SHP77 (cell line): ENCODE results near the gene PRKCZ.

Experiments
- DNase-seq, 2 experiments: peaks; one replicate each; lab custom pipeline; 2025; lab: John Stamatoyannopoulos, UW

The PRKCZ gene

DNA sequence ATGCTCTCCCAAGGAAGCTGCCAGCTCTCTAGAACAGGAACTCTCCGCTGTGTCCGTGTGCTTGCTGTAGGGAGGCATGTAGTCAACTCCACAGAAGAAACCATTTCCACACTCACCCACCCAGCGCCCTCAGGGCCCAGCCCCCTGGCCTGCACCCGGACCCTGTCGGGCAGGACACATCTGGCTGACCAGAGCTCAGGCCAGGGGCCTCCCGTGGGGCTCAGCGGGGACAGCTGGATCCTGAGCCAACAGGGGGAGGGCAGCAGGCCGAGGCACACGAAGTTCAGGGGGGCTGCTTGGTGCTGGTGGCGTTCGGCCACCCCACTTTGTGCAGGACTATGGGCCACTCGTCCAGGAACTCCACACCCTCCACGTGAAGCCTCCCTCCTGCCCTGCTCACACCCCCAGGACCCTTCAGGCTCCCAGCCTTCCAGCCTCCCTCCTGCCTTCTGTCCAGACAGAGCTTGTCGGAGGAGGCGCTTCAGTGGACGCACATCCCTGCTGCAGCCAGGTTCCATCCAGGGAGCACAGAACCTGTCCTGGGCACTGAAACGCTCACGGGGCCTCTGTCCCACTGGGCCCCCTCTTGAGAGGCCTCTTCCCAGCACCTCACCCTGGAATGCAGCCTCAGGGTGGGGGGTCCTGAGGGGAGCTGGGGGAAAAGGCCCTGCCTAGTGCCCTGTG, 159.3 kb downstream of the PRKCZ start:
- no peak for DNase-seq

DNA sequence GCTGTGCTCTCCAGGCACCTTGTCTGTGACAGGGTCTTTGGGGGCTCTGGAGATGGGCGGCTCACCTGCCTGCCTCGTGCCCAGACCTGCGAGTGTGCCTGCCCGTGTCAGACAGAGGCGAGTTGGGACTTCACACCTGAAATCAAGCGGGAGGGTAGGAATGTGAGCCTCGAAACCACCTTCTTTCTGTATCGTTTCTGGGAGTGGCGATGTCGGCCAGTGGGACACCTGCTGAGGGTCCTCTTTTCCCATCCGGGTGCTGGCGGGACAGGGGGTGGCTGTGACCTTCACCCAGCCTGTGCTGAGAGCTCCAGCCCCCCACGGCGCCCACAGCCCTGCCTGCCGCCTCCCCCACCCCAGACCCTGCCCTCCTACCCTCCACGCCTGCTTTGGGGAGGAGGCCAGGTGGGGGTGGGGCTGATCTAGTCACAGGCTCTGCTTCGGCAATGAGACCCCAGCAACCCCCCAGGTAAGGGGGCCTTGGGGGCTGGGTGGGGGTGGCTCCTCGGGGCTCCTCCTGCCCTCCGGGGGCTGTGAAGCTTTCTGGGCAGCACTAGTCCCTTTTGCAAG, 160.0 kb downstream of the PRKCZ start:
- DNase-seq: no peak

DNA sequence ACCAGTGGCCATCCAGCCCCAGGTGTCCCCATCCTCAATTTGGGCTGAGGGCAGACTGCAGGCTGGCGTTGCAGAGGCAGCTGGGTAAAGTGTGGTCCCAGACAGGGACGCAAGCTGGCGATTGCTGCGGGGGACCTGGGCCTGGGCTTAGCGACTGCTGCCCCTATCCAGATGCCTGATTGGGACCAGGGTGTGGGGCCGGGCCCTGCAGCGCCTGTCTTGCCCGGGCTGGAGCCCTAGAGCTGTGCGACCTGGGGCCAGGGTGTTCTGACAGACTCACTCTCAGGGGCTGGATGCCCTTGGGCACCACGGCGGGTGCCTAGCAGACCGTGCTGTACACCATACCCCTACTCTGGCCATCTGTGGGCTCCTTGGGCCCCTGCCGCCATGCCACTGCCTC, 160.6 kb downstream of the PRKCZ start:
- no peak for DNase-seq

DNA sequence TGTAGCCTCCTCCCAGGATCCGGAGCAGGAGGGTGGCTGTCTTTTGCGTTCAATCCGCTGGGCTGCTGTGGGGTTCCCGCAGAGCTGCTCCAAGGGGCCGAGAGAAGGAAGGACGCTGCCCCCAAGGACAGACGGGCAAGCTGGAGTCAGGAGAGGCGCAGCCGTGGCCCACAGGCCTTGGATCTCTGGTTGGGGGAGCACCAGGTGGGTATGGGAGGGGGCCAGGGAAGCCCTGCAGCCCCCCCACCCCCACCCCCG, 162.0 kb downstream of the PRKCZ start:
- DNase-seq: no peak

DNA sequence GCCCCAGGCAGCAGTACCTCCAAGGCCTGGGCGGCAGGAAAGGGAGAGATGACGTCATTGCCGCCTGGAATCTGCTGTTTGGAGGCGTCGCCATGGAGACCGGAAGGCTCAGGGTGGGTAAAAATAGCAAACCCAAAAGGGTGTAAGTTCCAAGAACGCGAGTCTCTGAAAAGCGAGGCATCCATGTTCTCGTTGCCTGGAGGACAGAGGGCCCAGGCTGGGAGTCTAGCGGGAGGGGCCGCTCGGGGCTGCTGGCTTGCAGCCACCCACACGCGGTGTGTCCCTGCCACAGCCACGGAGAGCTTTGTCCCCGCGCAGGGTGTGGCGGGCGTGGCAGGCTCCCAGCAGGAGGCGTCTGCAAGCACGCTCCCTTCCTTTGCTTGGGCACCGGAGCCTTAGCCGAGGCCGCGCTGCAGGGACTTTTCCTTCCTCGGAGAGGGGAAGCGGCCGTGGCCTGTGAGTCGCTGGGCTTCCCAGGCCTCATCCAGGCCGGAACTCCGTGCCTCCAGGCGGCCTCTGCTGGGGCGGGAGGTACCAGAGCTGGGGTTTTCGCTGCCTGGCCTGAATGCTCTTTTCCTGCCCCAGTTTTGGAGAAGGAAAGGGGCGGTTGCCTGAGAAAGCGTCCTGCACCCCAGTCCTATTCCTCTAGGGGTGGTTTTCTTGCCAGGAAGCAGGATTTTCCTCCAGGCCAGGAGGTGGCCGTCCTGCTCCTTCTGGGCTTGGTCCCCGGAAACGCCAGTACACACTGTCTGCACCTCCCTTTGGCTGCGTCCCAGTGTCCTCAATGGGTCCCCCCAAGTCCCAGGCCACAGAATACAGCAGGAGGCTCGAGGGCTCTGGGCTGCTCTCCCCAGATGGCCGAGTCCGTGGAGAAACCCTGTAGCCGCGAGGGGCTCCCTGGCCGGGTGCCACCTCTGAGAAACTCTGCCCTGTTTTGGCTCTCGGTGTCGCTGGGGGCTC, 162.6 kb downstream of the PRKCZ start:
- peak; percentile 86 to 87 for DNase-seq

DNA sequence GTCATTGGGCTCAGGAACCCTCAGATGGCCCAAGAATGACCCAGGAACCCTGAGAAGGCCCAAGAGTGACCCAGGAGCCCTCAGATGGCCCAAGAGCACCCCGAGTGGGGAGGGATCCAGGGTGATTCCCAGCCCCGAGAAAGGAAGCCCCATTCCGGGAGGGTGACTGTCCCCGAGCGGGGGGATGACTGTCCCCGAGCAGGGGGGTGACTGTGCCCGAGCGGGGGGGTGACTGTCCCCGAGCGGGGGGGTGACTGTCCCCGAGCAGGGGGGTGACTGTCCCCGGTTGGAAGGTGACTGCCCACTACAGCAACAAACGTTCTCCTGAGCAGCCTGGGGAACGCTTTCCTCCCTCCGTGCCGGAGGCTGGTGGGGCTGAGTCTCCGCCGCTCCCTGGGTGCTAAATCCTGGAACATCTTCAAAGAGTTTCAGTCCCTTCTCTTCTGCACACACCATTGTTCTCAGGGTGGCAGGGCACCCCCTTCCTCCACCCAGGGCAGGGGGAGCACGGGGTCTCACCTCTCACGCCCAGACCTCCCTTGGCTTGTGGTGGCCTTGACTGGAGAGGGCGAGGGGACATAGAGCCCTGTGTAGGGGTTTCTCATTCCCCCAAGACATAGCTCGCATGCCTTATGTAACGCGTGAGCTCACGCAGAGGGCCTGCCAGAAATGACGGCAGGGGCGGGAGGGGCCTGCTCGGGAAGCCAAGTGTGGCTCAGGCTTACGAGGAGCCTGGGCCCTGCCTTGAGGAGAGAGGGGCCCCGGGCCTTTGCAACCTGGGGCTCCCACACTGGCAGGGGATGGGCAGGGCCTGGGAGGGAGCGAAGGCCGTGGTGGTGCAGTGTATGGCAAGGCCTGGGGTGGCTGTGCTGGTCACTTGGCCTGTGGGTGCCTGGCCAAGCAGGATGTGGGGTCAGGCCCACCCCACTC, 163.6 kb downstream of the PRKCZ start:
- no peak for DNase-seq

DNA sequence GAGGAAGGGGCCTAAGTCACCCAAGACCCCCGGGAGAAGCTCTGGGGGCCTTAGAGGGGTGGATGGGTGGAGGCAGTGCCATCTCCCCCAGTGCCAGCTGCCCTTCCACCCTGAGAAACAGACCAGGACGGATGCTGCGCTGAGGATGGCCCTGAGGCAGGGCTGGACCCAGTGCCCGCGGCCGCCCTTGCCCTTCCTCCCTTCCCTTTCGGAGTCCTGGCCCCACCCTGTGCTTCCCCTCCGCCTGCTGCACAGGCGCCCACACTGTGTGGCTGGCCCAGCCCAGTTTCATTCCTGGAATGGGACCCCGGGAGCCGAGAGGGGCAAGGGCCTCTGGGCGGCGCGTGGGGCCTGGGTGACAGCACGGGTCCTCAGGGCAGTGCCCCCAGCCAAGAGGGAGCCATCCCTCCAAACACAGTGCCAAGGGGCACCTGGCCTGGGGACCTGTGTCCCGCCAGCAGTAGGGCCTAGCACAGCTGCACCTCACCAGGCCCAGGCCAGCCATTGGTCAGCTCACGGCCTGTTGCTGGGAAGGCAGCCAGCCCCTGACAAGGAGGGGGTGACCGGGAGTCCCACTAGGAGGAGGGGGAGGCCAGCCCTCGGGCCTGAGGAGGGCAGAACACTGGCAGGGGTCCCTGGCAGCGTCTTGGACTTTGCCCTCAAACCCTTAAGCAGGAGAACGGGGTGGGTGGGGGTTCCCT, 164.5 kb downstream of the PRKCZ start:
- DNase-seq: no peak

DNA sequence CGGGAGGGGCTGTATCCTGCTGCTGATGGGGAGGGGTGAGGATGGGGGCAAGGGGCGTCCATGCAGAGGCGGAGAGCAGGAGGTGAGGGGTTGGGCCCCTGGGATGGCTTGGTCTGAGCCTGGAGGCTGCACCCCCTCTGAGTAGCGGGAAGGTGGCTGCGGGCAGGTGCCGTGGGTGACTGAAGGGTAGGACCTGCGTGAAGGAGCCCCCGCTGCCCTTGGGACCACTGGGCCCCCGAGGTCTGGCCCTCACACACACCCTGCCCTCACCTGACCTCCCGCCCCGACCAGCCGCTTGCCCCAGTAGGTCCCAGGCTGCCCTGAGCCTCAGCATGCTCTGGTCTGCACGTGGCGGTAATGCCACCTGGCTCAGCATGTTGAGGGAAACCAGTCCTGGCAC, 165.1 kb downstream of the PRKCZ start:
- DNase-seq: no peak

DNA sequence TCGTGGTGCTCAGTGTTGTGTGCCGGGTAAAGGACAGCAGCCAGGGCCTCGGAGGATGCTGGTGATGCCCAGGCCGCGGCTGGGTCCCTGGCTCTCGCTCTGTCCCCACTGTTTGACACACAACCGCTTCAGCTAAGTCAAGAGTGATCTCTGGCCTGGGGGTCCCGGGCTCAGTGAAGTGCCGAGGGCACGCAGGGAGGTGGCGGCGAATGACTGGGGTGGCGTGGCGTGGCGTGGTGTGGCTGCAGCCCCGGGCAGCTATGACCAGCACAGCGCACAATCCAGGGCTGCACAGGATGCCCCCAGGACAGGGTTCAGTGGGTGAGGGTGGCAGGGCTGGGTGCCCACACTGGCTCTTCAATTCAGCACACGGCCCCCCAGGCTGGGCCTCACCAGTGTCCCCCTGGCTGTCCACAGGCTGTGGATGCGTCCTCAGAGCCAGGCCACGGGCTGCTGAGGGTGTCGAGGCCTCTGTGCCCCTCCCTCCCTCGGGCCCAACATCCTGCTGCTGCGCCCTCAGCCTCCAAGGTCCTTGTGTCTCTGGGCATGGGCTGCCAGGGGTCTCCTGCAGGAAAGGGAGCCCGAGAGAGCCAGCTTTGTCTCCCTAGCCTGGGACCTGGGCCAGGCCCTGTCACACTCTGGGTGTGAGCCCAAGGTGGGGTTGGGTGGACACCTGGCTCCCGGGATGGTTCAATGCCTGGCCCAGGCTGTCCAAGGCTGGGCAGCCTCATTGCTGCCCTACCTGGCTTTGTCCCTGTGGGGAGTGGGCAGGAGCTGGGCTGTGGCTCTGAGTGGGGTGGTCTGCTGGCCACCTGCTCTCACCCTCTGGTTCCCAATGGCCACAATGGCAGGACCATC, 165.9 kb downstream of the PRKCZ start:
- no peak for DNase-seq

DNA sequence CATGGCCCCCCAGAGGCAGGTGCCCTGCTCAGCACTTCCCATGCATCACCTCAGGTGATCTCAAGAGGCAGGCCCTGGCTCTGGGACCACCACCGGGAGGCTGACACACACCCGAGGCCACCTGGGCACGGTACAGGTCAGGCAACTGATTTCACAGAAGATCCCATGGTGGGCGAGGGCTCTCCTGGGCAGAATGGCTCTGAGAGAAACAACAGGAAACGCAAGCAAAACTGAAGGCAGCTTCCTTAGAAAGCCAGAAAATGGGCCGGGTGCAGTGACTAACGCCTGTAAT, 166.5 kb downstream of the PRKCZ start:
- DNase-seq: no peak

DNA sequence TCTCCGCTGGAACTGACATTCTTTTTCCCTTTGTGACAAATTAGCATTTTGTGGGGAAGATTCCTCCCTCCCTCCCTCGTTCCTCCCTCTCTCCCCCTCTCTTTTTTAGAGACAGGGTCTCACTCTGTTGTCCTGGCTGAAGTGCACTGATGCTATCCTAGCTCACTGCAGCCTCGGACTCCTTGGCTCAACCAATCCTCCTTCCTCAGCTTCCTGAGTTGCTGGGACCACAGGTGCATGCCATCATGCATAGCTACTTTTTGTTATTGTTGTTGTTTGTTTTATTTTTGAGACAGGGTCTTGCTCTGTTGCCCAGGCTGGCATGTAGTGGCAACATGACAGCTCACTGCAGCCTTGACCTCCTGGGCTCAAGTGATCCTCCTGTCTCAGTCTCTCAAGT, 171.1 kb downstream of the PRKCZ start:
- no peak for DNase-seq

DNA sequence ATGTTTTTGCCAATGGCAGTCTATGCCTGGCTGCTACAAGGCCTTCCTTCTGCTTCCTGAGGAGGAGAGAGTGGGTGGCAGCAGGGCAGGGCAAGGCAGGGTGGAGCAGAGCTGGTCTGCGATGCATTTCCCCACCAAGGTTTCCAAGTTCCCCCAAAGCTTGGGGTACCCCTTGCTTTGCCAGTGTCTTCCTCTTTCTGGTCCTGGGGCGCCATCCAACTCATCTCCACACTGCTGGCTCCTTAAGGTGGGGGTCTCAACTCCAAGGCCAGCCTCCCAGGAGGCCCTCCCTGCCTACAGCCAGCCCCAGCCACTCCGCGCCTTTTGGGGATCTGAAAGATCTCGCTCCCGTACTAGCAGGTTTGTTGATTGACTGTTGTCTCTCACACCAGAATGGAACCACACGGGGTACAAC, 174.0 kb downstream of the PRKCZ start:
- no peak for DNase-seq

DNA sequence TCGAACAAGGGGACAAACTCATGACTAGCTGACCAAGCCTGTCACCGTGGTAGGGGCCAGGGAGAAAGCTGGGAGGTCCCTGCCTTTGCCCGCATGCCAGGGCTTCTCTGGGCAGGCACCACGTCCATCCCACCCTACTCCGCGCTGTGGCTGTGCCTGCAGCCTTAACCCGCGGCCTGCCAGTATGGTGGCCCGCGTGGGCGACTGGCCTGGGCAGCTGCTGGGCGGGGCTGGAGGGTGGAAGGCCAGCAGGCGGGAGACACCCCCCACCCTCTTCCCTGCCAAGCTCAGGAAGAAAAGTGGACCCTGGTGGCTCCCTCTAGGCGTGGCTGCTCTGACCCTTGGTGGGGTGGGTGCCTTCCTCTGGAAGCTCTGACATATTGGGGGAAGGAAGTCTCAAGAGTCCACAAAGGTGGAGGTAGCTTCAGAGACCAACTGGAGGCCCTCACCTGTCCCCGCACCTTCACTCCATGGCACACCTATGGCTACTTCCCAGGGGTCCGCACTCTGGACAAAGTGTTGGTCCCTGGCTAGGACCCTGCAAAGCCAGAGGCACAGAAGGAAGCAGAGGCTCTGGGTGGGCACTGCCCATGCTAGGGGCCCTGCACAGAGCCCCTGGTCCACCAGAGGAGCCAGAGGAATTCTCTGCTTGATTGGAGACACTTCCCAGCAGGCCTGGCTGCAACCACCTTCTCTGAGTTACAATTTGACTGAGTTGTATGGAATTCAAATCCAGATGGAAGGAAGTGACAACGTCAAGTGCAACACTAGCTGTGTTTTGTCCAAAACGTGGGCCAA, 174.6 kb downstream of the PRKCZ start:
- DNase-seq: no peak

DNA sequence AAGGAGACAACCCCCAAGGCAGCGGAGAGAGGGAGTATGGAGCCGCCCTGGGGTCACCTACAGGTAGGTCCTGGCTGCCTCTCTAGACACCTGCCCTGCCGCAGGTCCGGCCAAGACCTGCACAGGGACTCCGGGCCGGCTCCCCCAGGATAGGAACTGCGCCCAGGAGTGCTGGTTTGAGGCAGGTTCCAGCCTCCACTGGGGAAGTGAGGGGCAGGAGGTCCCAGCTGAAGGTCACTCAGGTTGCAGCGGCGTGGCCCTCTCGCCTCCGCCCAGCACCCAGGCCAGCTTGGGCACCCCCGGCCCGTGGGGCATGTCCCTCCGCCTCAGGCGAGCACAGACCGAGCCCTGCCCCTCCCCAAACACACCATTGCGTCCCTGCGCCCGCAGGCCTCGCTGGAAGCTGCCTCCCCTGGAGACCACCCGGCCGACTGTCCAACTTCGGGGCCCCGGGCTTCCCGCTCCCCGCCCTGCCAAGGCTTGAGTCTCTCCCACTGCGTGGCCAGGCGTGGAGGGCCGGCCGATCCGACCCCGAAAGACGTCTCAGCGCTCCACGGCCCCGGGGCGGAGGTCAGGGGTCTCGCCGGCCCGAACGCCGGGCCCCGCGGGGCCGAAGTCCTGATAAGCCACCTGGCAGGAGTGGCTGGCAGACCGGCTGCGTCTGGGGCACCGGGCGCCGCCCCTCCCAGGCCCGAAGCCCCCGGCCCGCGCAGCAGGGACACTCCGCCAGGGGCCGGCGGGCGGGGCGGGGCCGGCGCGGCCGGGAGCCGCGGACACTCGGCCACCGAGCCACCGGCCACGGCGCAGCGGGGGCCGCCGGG, 176.5 kb downstream of the PRKCZ start:
- no peak for DNase-seq

DNA sequence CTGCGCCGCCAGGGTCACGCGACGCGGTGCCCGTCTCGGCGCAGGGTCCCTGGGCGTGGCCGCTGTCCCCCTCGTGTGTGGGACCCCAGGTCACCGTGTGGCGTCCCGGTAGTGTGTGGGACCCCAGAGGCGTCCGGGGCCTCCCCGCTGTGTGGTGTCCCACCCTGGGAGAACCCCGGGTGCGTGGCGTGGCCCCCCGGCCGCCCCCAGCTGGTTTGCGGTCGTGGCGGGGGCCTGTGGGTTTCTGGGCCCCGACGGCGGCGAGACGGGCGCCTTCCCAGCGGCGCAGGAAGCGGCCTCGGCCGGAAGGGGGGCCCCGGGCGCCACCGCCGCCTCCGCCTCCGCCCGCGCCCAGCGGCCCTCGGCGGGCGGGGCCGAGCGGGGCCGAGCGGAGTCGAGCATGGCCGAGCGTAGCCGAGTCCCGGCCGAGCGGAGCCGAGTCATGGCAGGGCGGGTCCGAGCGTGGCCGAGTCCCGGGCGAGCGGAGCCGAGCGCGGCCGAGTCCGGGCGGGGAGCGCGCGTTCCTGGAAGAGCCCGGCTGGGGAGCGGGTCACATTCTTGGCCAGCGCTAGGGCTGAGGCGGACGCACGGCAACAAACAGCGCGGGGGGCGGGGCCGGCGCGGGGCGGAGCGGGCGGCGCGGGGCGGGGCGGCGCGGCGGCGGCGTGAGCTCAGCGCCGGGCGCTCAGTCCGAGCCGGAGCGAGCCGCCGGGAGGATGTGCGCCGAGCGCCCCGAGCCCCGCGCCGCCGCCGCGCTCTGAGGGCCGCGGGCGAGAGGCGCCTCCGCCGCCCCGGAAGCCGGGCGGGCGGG, 177.3 kb downstream of the PRKCZ start:
- peak; percentile 88 to 92 for DNase-seq

DNA sequence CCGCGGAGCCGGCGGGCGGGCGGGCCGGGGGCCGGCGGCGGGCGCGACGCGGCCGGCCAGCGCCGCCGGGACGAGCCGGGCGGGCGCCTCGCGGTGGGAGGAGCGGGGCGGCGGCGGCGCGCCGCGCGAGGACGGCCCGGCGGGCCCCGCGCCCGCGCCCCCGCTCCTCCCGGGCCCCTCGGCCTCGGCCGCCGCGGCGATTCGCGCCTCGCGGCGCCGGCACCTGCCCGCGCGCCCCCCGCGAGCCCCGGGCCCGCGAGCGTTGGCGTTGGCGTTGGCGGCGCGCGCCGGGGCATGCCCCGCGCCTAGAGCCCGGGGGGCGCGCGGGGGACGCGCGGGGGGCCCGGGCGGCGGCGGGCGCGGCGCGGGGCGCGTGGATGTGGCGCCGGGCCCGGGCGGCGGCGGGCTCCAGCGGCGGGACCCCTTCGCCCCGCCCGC, 178.0 kb downstream of the PRKCZ start, which contains the start of gene SKI:
TSS of gene SKI (plus strand) at position 163 of the 438 bp plus-strand sequence. CDS start 448 bp downstream, outside the sequence.
- no peak for DNase-seq

DNA sequence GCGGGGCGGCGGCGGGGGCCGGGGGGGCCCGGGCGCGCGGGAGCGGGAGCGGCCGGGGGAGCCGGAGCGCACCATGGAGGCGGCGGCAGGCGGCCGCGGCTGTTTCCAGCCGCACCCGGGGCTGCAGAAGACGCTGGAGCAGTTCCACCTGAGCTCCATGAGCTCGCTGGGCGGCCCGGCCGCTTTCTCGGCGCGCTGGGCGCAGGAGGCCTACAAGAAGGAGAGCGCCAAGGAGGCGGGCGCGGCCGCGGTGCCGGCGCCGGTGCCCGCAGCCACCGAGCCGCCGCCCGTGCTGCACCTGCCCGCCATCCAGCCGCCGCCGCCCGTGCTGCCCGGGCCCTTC, 178.5 kb downstream of the PRKCZ start:
- no peak for DNase-seq
